Liver (tissue), 3 donors: ENCODE measurements around the gene HLA-DQB1.

Experiments used
- GABPA ChIP-seq, 2 donors: IDR thresholded peaks in 1 of 2; conservative IDR thresholded peaks in 1 of 2; 2 replicates each; pipeline ENCODE4 v1.6.1; 2016; ENCODE audit warnings: antibody characterized with exemption in 2 of 2, mild to moderate bottlenecking in 1 of 2, moderate library complexity in 1 of 2
- HNF4G ChIP-seq: IDR thresholded peaks from 2 replicates; pipeline ENCODE4 v1.6.1; 2016; ENCODE audit warnings: antibody characterized with exemption
- JUND ChIP-seq, 2 donors: IDR thresholded peaks; 2 replicates each; pipeline ENCODE4 v1.6.1; 2016; ENCODE audit warnings: antibody characterized with exemption in 2 of 2
- SP1 ChIP-seq: IDR thresholded peaks from 2 replicates; pipeline ENCODE4 v1.6.1; 2018; ENCODE audit warnings: antibody characterized with exemption, mild to moderate bottlenecking
- TAF1 ChIP-seq: conservative IDR thresholded peaks from 2 replicates; pipeline ENCODE4 v1.6.1; 2016; ENCODE audit warnings: antibody characterized with exemption, mild to moderate bottlenecking
- YY1 ChIP-seq: IDR thresholded peaks from 2 replicates; pipeline ENCODE4 v1.6.1; 2016; ENCODE audit warnings: antibody characterized with exemption, mild to moderate bottlenecking
- TF ChIP-seq, protein P1 (sequence below): fragments of 150-350 bp; IDR thresholded peaks from 2 replicates; pipeline ENCODE4 v1.5.1; 2017; ENCODE audit warnings: improper control_type of control experiment, low read depth, low read length; ENCODE audit not compliant: missing input control
- TF ChIP-seq, protein P2 (sequence below): IDR thresholded peaks from 2 replicates; pipeline ENCODE4 v1.6.1; 2016; ENCODE audit warnings: antibody characterized with exemption, mild to moderate bottlenecking
- TF ChIP-seq, protein P3 (sequence below): IDR thresholded peaks from 2 replicates; pipeline ENCODE4 v1.6.1; 2016; ENCODE audit warnings: antibody characterized with exemption
- donor health status: healthy.
- donor health status: healthy.

DNA sequence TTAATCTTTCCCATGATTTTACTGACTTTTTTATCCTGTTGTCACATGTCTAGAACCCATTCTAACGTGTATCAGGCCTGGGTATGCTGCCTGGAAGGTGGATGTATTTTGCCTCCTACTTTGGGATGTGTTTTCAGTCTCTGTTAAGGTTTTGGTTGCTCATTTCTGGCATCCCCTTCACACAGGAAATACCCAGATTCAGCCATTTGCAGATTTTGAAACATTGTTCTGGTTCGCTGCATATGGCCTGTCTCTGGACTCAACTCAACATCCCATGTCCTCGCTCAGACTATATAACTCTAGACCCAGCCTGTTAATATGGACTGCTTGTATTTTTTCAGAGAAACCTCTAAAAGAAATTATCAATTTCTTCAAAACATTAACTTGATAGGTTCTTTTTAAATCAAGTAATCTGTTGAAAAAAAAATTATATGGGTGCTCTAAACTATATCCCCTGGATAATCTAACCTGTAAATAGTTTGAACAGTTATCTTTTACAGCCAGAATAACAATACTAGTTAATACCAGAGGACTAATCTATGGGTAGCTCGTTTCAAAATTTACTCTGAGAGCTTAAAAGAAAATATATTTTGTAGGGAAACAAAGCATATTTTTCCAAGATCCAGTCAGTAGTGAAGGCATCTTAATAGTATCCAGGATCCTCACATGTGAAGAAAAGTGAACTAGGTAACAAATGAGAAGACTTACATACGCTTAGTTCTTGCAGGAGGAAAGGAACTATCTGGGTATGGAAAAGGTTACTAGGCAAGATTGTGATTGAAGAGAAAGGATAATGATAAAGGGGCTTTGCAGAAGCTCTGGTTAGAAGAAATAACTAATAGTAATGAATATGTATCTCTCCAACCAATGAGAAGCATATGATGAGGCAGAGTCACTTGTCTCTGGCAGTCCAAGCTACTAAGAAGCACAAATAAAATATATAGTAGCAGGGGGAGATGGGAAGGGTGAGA is 23.4 kb upstream of the HLA-DQB1 start:
- TF ChIP-seq GABPA (IDR thresholded peaks at IDR 0.05 in 1 of 2, conservative IDR thresholded peaks at IDR 0.05 in 1 of 2) (no peak), HNF4G (no peak), JUND (IDR thresholded peaks at IDR 0.05) (no peak), SP1 (no peak), TAF1 (no peak), YY1 (no peak)
- TF ChIP-seq, protein P1, sequence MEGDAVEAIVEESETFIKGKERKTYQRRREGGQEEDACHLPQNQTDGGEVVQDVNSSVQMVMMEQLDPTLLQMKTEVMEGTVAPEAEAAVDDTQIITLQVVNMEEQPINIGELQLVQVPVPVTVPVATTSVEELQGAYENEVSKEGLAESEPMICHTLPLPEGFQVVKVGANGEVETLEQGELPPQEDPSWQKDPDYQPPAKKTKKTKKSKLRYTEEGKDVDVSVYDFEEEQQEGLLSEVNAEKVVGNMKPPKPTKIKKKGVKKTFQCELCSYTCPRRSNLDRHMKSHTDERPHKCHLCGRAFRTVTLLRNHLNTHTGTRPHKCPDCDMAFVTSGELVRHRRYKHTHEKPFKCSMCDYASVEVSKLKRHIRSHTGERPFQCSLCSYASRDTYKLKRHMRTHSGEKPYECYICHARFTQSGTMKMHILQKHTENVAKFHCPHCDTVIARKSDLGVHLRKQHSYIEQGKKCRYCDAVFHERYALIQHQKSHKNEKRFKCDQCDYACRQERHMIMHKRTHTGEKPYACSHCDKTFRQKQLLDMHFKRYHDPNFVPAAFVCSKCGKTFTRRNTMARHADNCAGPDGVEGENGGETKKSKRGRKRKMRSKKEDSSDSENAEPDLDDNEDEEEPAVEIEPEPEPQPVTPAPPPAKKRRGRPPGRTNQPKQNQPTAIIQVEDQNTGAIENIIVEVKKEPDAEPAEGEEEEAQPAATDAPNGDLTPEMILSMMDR = no peak
- TF ChIP-seq, protein P2, sequence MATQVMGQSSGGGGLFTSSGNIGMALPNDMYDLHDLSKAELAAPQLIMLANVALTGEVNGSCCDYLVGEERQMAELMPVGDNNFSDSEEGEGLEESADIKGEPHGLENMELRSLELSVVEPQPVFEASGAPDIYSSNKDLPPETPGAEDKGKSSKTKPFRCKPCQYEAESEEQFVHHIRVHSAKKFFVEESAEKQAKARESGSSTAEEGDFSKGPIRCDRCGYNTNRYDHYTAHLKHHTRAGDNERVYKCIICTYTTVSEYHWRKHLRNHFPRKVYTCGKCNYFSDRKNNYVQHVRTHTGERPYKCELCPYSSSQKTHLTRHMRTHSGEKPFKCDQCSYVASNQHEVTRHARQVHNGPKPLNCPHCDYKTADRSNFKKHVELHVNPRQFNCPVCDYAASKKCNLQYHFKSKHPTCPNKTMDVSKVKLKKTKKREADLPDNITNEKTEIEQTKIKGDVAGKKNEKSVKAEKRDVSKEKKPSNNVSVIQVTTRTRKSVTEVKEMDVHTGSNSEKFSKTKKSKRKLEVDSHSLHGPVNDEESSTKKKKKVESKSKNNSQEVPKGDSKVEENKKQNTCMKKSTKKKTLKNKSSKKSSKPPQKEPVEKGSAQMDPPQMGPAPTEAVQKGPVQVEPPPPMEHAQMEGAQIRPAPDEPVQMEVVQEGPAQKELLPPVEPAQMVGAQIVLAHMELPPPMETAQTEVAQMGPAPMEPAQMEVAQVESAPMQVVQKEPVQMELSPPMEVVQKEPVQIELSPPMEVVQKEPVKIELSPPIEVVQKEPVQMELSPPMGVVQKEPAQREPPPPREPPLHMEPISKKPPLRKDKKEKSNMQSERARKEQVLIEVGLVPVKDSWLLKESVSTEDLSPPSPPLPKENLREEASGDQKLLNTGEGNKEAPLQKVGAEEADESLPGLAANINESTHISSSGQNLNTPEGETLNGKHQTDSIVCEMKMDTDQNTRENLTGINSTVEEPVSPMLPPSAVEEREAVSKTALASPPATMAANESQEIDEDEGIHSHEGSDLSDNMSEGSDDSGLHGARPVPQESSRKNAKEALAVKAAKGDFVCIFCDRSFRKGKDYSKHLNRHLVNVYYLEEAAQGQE = no peak
- TF ChIP-seq, protein P3, sequence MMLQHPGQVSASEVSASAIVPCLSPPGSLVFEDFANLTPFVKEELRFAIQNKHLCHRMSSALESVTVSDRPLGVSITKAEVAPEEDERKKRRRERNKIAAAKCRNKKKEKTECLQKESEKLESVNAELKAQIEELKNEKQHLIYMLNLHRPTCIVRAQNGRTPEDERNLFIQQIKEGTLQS = no peak
